ENCODE results near the gene OMG.
"Not testable (repeated sequence)": the region's sequence is repeated elsewhere in the genome, so short reads cannot be mapped to it uniquely, and the experiment has no call there.

OMG gene

DNA sequence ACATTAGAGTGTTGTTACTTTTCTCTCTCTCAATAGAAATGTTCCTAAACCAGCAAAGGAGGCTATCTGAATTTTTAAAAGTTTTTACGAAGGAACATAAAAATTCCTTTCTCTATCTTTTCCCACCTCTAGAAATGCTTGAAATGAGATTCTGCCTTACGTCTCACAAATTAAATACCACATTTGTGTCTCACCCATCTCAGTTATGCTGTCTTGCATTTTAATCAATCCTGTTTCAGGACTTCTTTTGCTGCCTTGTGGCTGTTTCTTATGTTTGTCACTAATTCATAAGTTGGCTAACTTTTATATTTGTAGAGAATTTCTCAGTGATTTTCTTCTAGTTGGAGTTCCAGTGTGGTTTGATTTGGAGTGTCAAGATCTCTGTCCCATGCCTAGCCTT lies 3.5 kb downstream of the OMG start:
- H3K27ac ChIP-seq, result no peak overlapping the region
- TF ChIP-seq, protein P1, sequence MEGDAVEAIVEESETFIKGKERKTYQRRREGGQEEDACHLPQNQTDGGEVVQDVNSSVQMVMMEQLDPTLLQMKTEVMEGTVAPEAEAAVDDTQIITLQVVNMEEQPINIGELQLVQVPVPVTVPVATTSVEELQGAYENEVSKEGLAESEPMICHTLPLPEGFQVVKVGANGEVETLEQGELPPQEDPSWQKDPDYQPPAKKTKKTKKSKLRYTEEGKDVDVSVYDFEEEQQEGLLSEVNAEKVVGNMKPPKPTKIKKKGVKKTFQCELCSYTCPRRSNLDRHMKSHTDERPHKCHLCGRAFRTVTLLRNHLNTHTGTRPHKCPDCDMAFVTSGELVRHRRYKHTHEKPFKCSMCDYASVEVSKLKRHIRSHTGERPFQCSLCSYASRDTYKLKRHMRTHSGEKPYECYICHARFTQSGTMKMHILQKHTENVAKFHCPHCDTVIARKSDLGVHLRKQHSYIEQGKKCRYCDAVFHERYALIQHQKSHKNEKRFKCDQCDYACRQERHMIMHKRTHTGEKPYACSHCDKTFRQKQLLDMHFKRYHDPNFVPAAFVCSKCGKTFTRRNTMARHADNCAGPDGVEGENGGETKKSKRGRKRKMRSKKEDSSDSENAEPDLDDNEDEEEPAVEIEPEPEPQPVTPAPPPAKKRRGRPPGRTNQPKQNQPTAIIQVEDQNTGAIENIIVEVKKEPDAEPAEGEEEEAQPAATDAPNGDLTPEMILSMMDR (IDR thresholded peaks at IDR 0.05), result no peak
- no peaks in the 10 kb centered on the region for H3K36me3 ChIP-seq
- intact Hi-C loops (cut with DNase I; ENCODE audit: low total_unique reads), result no loop called here
- DNase-seq, result no peak
- no peaks in the 10 kb centered on the region for H3K4me1 ChIP-seq
- H3K27me3 ChIP-seq, result no peaks in the 10 kb centered on the region
- no peaks in the 10 kb centered on the region for H3K9me3 ChIP-seq
- no peak overlapping the region for H3K4me3 ChIP-seq

DNA sequence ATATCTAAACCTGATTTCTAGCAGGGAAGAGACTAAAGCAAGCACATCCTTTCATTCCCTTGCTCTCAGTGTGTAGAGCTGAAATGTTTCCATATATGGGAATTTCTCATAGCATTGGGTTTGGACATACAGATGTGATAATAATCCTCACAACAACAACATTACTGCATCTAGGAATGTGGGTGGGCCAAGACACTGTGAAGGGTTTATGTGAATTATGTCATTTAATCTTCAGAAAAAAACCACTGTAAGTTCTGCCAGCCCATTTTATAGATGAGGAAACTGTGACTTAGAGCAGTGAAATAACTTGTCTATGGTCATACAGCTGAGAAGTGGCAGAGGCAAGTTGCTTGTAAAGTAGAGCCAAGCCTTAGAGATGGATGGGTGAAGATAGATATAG lies 5.2 kb downstream of the OMG start:
- H3K4me1 ChIP-seq, result no peaks in the 10 kb centered on the region
- H3K27me3 ChIP-seq, result no peaks in the 10 kb centered on the region
- TF ChIP-seq, protein P1 (IDR thresholded peaks at IDR 0.05), result no peak
- no peak overlapping the region for H3K27ac ChIP-seq
- intact Hi-C loops (cut with DNase I; ENCODE audit: low total_unique reads), result no loop called here
- no peak for DNase-seq
- H3K36me3 ChIP-seq, result peaks cover 0 to 8% (median 0%) of the 10 kb centered on the region in 3 donors
- no peak overlapping the region for H3K4me3 ChIP-seq
- no peaks in the 10 kb centered on the region for H3K9me3 ChIP-seq

DNA sequence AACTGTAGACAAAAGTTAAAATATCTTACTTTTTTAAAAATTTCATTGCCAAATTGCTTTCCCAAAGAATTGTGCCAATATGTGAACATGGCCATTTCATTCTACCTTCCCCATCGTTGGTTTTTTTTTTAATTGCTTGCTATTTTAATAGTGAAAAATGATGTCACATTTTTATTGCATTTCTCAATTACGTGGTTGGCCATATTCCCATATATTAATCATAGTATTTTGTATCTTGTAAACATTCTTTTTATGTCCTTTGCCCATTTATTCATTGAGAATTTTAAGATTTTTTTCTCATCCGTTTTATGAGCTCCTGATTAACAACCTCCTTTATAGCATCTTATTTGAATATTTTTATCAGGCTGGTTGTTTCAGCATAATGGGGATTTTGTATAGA lies 7.2 kb downstream of the OMG start:
- TF ChIP-seq, protein P1 (IDR thresholded peaks at IDR 0.05), result no peak
- intact Hi-C loops (cut with DNase I; ENCODE audit: low total_unique reads), result no loop called here

DNA sequence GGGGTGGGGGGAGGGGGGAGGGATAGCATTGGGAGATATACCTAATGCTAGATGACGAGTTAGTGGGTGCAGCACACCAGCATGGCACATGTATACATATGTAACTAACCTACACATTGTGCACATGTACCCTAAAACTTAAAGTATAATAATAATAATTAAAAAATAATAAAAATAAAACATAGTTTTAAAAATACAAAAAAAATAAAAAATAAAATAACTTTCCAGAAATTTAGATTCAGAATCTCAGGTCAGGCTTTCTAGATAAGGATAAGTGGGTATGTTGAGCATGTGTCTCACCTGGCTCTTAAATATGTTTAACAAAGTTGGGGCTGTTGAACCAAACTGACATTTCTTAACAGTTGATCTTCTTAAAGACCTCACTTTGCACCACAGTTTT lies 9.1 kb downstream of the OMG start:
- H3K4me3 ChIP-seq; H3K27me3 ChIP-seq; DNase-seq; H3K36me3 ChIP-seq; H3K9me3 ChIP-seq; H3K4me1 ChIP-seq; H3K27ac ChIP-seq; intact Hi-C loops (cut with DNase I; ENCODE audit: low total_unique reads): not testable (repeated sequence)

More for the DNA sequence above, 7.2 kb downstream of the OMG start:
- H3K4me3 ChIP-seq, result no peak overlapping the region
- no peaks in the 10 kb centered on the region for H3K27me3 ChIP-seq
- no peak overlapping the region for H3K27ac ChIP-seq
- H3K4me1 ChIP-seq, result no peaks in the 10 kb centered on the region
- peaks cover 0 to 9% (median 0%) of the 10 kb centered on the region in 3 donors for H3K36me3 ChIP-seq
- no peaks in the 10 kb centered on the region for H3K9me3 ChIP-seq
- no peak for DNase-seq

DNA sequence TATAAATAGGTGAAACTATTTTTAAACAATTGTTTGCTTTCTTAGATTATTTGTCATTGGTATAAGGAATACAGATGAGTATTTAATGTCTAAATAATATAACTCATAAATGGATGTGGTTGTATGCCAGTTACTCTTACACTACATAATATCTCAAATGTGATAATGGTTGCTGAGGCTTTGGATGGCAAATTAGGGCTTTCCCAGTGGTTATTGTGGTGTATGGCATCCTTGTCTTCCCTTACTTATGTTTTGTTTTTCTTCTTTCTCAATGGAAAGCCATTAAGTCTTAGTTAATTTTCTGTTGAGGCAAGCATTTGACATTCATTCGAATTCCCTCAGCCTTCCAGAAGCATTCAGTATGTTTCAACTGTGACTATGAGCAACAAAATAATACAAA lies 10.5 kb downstream of the OMG start:
- H3K4me3 ChIP-seq, result no peak overlapping the region
- H3K36me3 ChIP-seq, result peaks cover 0 to 16% (median 4%) of the 10 kb centered on the region in 3 donors
- H3K27ac ChIP-seq, result no peak overlapping the region
- H3K9me3 ChIP-seq, result no peaks in the 10 kb centered on the region
- TF ChIP-seq, protein P1 (IDR thresholded peaks at IDR 0.05), result no peak
- DNase-seq, result no peak
- H3K27me3 ChIP-seq, result no peaks in the 10 kb centered on the region
- intact Hi-C loops (cut with DNase I; ENCODE audit: low total_unique reads), result no loop called here
- H3K4me1 ChIP-seq, result no peaks in the 10 kb centered on the region

DNA sequence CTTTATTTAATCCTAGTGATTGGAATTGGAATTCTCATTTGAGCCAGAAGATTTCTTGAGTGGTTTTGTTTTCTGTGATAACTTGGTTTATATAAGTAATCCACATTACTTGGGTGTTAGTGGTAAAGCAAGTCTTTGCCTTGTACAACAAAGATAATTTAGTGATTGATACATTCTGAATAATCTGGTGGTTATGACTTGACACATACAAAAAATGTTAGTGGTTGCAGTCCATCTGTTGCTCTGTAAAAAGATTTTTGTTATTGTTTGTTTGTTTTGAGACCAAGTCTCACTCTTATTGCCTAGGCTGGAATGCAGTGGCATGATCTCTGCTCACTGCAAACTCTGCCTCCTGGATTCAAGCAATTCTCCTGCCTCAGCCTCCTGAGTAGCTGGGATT lies 13.2 kb downstream of the OMG start:
- no peak for DNase-seq
- H3K4me1 ChIP-seq, result no peaks in the 10 kb centered on the region
- no peak overlapping the region for H3K4me3 ChIP-seq
- no peaks in the 10 kb centered on the region for H3K9me3 ChIP-seq
- no peak overlapping the region for H3K27ac ChIP-seq
- H3K27me3 ChIP-seq, result no peaks in the 10 kb centered on the region
- peaks cover 0 to 20% (median 13%) of the 10 kb centered on the region in 3 donors for H3K36me3 ChIP-seq
- TF ChIP-seq, protein P1 (IDR thresholded peaks at IDR 0.05), result no peak
- intact Hi-C loops (cut with DNase I; ENCODE audit: low total_unique reads), result no loop called here
